Activated B cell treated with CpG ODN at 0.5 μM for 24 hours (primary cell): Measurements from ENCODE around the gene TMEM164. TPM values are rescaled to one million over a fixed set of nuclear protein-coding genes. Genes with fewer than 3 reads are reported as not detected.

Experiments used
- ATAC-seq: fragments of 200-7000 bp; cut with Tn5 transposase; one replicate; pipeline ENCODE4 v1.10.0; 2021; ENCODE audit warnings: low read depth, mild to moderate bottlenecking, moderate library complexity
- CTCF ChIA-PET: fragments of 350-600 bp; sonication (Branson Sonifier 250); formaldehyde crosslinking; loops from one replicate; lab custom pipeline; 2021; ENCODE audit warnings: antibody characterized with exemption; lab: Charles Lee
- POLR2A ChIA-PET: fragments of 350-600 bp; sonication (Branson Sonifier 250); formaldehyde crosslinking; loops from one replicate; lab custom pipeline; 2021; ENCODE audit warnings: antibody characterized with exemption; lab: Charles Lee
- DNase-seq: peaks from one replicate; pipeline ENCODE4 v3.0.0; 2022
- H3K27ac Mint-ChIP-seq: one replicate; pipeline ENCODE4 v1.8.0; 2020; ENCODE audit warnings: mixed read lengths
- H3K27me3 Mint-ChIP-seq: one replicate; pipeline ENCODE4 v1.8.0; 2021; ENCODE audit warnings: mixed read lengths
- H3K36me3 Mint-ChIP-seq: one replicate; pipeline ENCODE4 v1.8.0; 2021; ENCODE audit warnings: low read depth, mixed read lengths
- H3K4me1 Mint-ChIP-seq: one replicate; pipeline ENCODE4 v1.8.0; 2021; ENCODE audit warnings: mixed read lengths
- H3K4me3 Mint-ChIP-seq: one replicate; pipeline ENCODE4 v1.8.0; 2020; ENCODE audit warnings: mild to moderate bottlenecking, mixed read lengths
- H3K9me3 Mint-ChIP-seq: one replicate; pipeline ENCODE4 v1.8.0; 2020; ENCODE audit warnings: mixed read lengths
- CTCF ChIP-seq: fragments of 200-600 bp; IDR thresholded peaks from one replicate; pipeline ENCODE4 v1.8.0; 2022; ENCODE audit warnings: antibody characterized with exemption, mild to moderate bottlenecking
- intact Hi-C: fragments of 100-400 bp; cut with micrococcal nuclease; formaldehyde crosslinking; loops from one replicate; pipeline ENCODE4 v1.15.1; 2024
- total RNA-seq: library from RNA; stranded (reverse); gene quantifications from 2 replicates; pipeline ENCODE4 v1.2.3, GENCODE V29; 2022

Gene TMEM164
- total RNA-seq, 1 donor from 2014 or later, result 21.8 TPM

DNA sequence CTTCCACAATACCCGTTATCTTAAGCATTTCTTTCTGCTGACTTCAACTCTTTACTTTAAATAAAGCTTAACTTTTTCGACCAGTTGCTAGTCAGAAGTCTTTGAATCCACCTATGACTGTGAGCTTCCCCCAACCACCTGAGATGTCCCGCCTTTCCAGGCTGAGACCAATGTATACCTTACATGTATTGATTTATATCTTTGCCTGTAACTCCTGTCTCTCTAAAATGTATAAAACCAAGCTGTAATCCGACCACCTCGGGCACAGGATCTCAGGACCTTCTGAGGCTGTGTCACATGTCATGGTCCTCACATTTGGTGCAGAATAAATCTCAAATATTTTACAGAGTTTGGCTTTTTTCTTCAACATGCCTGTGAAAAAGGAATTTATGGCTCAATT, 2.9 kb upstream of the TMEM164 start:
- Mint-ChIP-seq H3K36me3 (peaks cover 2% of the 10 kb centered on the region), H3K27me3 (no peaks in the 10 kb centered on the region), H3K27ac (no peak overlapping the region), H3K4me3 (no peak overlapping the region), H3K9me3 (no peaks in the 10 kb centered on the region), H3K4me1 (peaks cover 24% of the 10 kb centered on the region)
- DNase-seq, result no peak
- ChIA-PET POLR2A (no interaction called here), CTCF (no interaction called here)
- TF ChIP-seq CTCF, result no peak
- no peak for ATAC-seq
- intact Hi-C loops, result loop anchor here (5.0 to 10.0 kb wide), 2 partner anchors 295 to 513 kb away; no protein-coding TSS in a partner anchor

GRCh38 chrX:110000847-110001713, 1.8 kb upstream of the TMEM164 start:
- intact Hi-C loops, result loop anchor here (5.0 to 10.0 kb wide), 2 partner anchors 296 to 514 kb away; no protein-coding TSS in a partner anchor
- peaks cover 30% of the 10 kb centered on the region for H3K4me1 Mint-ChIP-seq
- peaks cover 2% of the 10 kb centered on the region for H3K36me3 Mint-ChIP-seq
- H3K4me3 Mint-ChIP-seq, result no peak overlapping the region
- ChIA-PET POLR2A (interaction anchor here (2.5 kb wide), 1 partner anchor 464 kb away, joined by 6 read pairs; the partner anchor contains the start of gene NXT2), CTCF (no interaction called here)
- no peak for DNase-seq
- H3K27ac Mint-ChIP-seq, result peak overlapping the region; percentile 24
- TF ChIP-seq CTCF, result no peak
- no peaks in the 10 kb centered on the region for H3K27me3 Mint-ChIP-seq
- no peaks in the 10 kb centered on the region for H3K9me3 Mint-ChIP-seq
- ATAC-seq, result no peak

DNA sequence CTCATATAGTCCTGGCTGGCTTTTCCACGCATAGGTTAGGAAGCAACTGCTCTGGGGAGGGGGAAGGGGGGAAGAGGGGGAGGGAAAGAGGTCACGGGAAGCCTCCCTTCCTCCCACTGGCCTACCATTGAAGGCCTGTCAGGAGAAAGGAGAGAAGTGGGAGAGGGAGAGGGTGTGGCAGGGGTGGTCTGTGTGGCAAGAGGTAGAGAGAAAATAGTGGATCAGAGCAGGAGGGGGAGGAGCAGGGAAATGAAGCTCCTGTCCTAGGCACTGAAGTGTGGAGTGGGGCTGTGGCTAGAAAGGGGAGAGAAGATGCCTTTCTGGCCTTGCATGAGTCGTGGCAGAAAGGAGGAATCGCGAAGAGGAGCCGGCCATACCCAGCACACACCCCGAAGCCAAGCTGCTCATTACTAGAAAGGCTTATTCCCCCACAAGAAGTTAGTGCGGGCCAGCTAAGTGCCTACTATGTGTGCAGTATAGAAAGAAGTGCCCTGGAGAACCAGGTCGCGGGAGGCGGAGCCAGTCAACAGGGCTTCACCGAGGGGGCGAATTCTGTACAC, 1.1 kb upstream of the TMEM164 start:
- CTCF ChIA-PET, result no interaction called here
- H3K4me3 Mint-ChIP-seq, result peak overlapping the region; percentile 86

DNA sequence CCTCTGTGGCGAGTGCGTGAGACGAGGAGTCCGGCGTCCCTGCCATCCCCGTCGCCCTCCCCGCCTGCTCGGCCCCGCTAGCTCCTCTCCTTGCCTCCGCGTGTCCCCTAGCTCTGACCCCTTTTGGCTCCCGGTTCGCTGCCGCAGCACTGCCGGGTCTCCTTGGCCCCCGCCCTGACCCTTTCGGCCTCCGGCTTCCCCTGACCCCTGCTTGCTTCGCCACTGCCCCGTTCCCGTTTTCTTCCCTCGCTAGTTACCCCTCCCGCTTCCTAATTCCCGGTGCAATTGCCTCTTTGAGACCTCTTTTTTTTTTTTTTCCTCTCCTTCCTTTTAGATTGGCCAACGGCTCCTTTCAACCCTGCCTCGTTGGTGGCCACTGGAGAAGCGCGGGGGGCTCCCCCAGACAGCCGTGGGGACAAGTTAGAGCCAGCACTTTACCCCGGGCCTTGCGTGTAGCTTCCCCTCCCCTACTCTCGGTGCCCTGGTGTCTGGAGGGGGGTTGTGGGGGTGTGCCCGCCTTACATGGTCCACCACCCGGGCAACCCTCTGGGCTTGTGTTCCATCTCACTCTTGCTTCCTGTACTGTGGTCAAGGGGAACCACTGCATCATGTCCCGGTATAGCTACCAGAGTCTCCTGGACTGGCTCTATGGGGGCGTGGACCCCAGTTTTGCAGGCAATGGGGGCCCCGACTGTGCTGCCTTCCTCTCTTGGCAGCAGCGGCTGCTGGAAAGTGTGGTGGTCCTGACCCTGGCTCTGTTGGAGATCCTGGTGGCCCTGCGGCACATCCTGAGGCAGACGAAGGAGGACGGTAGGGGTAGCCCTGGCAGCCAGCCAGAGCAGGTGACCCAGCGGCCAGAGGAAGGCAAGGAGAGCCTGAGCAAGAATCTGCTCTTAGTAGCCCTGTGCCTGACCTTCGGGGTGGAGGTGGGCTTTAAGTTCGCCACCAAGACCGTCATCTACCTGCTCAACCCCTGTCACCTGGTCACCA, 548 bp downstream of the TMEM164 start:
- intact Hi-C loops, result loop anchor here (1.0 to 10.0 kb wide), 3 partner anchors 299 to 516 kb away; partner anchors contain the start of gene AMMECR1
- peak overlapping the region; percentile 69 for H3K27ac Mint-ChIP-seq
- peak; percentile 5 for ATAC-seq

More for the DNA sequence above, 1.1 kb upstream of the TMEM164 start:
- no peak for DNase-seq
- Mint-ChIP-seq H3K36me3 (peaks cover 2% of the 10 kb centered on the region), H3K9me3 (no peaks in the 10 kb centered on the region), H3K4me1 (peaks cover 35% of the 10 kb centered on the region), H3K27ac (peak overlapping the region; percentile 92), H3K27me3 (no peaks in the 10 kb centered on the region)
- POLR2A ChIA-PET, result interaction anchor here (0.6 to 2.5 kb wide), 5 partner anchors 21 to 465 kb away, joined by 3 to 6 read pairs (median 3); partner anchors contain the start of gene NXT2
- intact Hi-C loops, result loop anchor here (1.0 to 10.0 kb wide), 5 partner anchors 113 to 515 kb away; partner anchors contain the start of gene ACSL4
- no peak for ATAC-seq
- TF ChIP-seq CTCF, result no peak

More for the DNA sequence above, 548 bp downstream of the TMEM164 start:
- peak overlapping the region; percentile 87 for H3K4me3 Mint-ChIP-seq
- ChIA-PET CTCF (no interaction called here), POLR2A (interaction anchor here (0.7 to 2.5 kb wide), 7 partner anchors 9 to 466 kb away, joined by 3 to 8 read pairs (median 5); partner anchors contain the start of genes AMMECR1 and NXT2)
- TF ChIP-seq CTCF, result no peak
- H3K9me3 Mint-ChIP-seq, result no peaks in the 10 kb centered on the region
- H3K27me3 Mint-ChIP-seq, result no peaks in the 10 kb centered on the region
- peaks cover 2% of the 10 kb centered on the region for H3K36me3 Mint-ChIP-seq
- DNase-seq, result no peak
- peaks cover 47% of the 10 kb centered on the region for H3K4me1 Mint-ChIP-seq
